GM12865 (cell line): ENCODE data around the gene SAMD13.

Experiments used
- DNase-seq: peaks from one replicate; pipeline ENCODE4 v3.0.0; 2010; ENCODE audit warnings: low read depth
- H3K4me3 ChIP-seq: 2 replicates; pipeline ENCODE4 v1.5.1; 2011; ENCODE audit warnings: mild to moderate bottlenecking, low read depth, low read length, control low read depth
- CTCF ChIP-seq: IDR thresholded peaks from 2 replicates; pipeline ENCODE4 v1.5.1; 2011; ENCODE audit warnings: low read length, control low read depth, low read depth, inconsistent platforms; ENCODE audit not compliant: insufficient read depth; ENCODE audit errors: missing control alignments

Gene SAMD13

DNA sequence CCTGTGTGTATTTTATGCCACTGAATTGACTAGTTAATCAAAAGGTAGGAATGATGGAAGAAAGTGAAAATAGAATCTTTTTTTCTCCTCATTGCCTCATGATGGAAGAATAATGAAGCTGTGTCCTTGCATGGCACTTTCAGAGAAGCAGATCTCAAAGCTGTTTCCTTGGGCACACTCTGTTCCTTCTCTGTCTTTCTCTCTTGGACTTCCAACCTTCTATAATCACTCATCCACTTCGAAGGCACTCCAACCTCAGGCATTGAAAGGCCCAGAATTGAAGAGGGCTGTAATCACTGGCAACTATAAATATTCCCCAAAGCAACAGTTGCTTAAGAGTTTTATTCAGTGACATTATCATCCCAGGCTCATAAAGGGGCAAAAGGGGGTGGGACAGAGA is 65.7 kb downstream of the SAMD13 start:
- H3K4me3 ChIP-seq: no peak overlapping the region
- DNase-seq: no peak
- TF ChIP-seq CTCF: no peak

- no peak overlapping the region for H3K4me3 ChIP-seq
- no peak for TF ChIP-seq CTCF
- no peak for DNase-seq
These were observed 66.9 kb downstream of the SAMD13 start for GRCh38 chr1:84368441-84368840.

DNA sequence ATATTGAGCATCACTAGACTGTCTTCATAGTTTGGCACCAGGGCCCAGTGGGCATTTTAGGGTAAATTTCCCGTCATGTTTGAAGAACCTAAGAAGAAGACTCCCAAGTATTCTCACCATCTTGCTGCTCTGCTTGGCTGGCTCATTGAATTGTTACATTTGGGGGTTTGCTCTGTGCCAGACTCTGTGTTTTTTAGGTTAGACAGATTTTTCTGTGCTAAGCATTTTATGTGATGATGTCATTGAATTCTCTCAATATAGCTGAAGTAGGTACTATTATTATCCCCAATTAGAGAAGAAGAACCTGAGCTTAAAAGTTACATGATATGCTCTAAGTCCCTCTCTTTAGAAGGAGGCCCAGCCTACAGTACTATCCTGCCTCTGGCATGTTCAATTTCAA is 68.8 kb downstream of the SAMD13 start:
- H3K4me3 ChIP-seq: no peak overlapping the region
- DNase-seq: no peak
- no peak for TF ChIP-seq CTCF

DNA sequence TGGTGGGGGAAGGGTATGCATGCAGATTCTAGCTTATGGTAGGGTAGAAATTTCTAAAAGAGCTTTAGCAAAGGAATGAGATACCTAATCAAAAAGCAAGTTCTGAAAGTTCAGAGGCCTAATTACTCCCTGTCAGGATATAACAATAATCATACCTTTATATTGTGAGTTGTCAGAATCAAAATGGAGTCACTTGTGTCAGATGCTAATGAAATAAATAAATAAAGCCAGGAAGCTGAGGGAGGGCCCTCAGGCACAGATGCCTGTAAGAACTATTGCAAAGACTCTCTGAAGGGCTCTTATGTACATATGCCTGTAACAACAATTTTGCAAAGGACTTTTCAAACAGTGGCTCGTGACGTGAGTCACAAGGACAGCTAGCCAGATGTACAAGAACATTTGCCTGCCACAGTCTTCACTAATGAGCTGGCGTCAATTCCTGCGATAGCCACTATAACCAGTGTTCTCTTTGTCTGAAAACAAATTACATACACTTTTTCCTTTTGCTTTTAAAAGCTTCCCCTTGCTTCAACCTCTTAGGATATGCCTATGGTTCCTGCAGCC is 69.4 kb downstream of the SAMD13 start:
- no peak overlapping the region for H3K4me3 ChIP-seq
- TF ChIP-seq CTCF: no peak
- DNase-seq: no peak

DNA sequence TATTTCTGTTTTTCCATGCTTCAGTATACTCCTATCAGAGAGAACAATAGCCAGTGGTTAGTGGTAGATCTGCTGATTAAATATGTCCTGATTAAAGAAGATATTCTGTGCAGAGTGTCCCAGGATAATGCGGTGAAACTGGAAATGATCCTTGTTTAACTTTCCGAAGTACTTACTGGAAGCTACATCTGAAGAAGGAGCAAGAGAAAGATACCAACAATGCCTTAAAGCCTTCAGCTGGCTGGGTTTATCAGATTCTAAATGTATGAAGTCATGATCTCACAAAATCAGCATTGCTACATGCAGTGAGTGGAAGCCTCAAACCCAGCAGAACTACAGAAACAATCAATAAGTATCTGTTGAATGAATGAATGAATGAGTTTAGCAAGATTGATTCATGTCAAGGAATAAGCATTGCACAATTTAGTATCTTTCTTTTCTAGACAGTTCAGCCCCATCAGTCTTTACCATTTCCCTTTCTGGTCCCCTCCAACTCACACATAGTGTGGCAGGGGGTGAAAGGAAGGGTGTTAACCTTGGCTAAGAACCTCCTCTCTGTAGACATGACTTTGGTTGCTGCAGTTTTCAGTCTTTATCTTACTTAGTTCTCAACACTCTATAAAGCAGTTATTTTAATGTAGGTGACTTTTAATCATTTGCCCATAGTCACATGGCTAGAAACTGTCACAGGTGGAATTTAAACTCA is 72.1 kb downstream of the SAMD13 start:
- no peak overlapping the region for H3K4me3 ChIP-seq
- no peak for TF ChIP-seq CTCF
- no peak for DNase-seq

DNA sequence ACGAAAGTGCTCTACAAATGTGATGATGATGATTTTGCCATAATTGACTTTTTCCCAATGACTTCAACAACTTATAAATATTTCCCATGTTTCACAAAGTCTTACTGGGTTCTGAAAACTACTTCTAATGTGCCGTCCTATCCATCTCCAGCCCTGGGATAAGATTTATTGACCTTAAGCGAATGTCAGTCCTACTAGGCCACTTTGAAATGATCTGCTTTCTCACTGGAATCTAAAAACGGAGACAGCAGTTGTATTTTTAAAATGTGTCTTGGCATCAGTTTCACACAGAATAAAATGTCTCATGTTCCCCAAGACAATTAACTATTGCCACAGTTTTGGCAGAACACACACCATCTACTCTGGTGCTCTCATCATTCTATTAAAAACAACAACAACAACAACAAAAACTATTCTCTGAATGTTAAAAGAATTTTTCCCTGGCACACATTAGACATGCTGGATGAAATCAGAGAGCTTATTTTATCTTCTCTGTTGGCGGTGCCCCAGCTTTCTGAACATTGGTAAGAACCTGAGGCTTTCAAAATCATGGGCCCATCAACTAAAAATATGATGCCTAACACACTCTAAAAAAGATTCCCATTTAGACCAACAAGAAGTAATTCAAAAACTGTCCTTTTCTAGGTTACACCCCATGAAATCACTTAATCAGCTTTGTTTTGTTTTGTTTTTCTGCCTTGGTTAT is 73.6 kb downstream of the SAMD13 start:
- DNase-seq: no peak
- no peak for TF ChIP-seq CTCF
- H3K4me3 ChIP-seq: no peak overlapping the region
